RKO (cell line): ENCODE data around the gene UNC5CL.

Experiments
- DNase-seq: peaks from one replicate; pipeline ENCODE4 v3.0.0-alpha.2; 2016; ENCODE audit warnings: low spot score

The UNC5CL gene

GRCh38 chr6:41063884-41064285 lies 24.9 kb upstream of the UNC5CL start:
- DNase-seq: no peak

- DNase-seq: no peak
Measured at GRCh38 chr6:41062056-41062455, 23.0 kb upstream of the UNC5CL start.

DNA sequence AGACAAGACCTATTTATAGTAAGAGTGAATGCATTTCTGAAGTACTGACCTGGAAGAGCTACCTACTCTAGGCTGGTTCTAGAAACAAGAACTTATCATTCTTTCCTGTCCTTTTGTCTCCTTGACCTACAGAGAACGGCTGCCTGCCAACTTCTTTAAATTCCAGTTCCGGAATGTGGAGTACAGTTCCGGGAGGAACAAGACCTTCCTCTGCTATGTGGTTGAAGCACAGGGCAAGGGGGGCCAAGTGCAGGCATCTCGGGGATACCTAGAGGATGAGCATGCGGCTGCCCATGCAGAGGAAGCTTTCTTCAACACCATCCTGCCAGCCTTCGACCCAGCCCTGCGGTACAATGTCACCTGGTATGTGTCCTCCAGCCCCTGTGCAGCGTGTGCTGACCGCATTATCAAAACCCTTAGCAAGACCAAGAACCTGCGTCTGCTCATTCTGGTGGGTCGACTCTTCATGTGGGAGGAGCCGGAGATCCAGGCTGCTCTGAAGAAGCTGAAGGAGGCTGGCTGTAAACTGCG lies 22.2 kb upstream of the UNC5CL start:
- DNase-seq: no peak

- no peak for DNase-seq
Measured at GRCh38 chr6:41059556-41059955, 20.5 kb upstream of the UNC5CL start.

DNA sequence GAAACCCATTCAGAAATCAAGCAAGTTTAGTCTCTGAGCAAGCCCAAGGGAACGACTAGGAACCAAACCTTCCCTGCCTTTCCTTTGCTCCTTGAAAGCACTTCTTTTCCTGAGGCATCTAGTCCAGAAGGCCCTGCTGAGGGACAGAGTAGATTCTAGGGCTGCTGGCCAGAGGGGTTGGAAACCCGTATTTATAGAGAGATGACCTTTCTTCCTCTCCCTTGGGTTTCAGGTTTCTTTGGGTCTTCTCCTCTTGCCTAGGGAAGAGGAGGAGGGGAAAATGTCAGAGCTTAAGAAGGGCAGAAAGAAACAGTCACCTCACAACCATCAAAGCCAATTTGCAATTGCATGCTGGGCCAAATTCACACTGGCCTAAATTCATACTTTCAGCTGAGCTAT lies 19.8 kb upstream of the UNC5CL start:
- DNase-seq: no peak

DNA sequence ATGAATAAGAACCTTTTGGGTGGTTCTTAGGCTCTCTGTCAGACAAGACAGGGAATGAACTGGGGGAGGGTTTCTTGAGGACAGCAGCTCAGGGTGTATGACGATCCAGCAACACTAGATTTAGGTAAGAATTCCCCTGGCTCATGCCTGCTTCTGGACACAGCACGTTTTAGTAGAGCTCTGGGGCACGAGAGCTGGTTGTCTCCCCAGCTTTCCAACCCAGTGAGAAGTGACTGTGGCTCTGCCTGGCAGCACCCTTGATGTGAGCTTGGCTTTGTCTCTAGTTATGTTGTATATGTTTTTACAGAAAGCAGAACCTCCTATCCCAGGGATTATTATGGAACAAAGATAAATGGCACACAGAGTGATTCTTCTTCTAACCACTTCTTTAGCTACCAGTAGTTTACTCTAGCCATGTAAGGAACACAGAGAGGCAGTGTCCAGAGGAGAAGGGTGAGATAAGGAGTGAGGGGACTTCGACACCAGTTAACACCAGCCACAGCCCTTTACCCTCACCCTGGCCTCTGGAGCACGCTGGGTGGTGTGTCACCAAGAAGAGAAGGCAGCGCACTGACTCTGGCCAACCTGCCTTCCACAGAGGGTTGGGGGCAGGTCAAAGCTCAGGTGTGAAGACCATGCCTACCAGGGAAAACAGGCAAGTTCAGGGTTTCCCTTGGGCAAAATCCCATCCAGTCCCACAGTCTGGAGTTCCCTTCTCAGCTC lies 17.9 kb upstream of the UNC5CL start:
- no peak for DNase-seq

GRCh38 chr6:41055149-41055548 lies 16.1 kb upstream of the UNC5CL start:
- no peak for DNase-seq

- DNase-seq: no peak
Measured at GRCh38 chr6:41054511-41054910, 15.5 kb upstream of the UNC5CL start.

GRCh38 chr6:41053041-41053440 lies 14.0 kb upstream of the UNC5CL start, which contains the start of gene APOBEC2:
TSS of gene APOBEC2 (plus strand) at chr6:41053202. CDS start at chr6:41053348, 146 bp downstream.
- DNase-seq: no peak

DNA sequence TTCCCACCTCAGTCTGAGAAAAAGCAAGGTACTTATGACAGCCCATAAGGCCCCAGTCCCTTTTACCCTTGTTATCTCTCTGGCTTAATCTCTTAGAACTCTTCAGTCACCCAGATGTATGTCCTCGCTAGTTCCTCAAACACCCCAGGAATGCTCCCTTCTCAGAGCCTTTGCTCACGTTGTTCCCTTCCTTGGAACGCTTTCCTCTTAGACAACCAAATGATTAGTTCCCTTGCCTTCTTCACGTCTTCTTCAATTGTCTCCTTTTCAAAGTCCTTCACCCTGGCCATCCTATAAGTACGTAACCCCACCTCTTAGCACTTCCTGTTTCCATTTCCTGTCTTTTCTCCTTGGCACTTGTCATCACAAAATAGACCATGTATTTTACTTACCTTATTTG lies 12.9 kb upstream of the UNC5CL start:
- DNase-seq: no peak

DNA sequence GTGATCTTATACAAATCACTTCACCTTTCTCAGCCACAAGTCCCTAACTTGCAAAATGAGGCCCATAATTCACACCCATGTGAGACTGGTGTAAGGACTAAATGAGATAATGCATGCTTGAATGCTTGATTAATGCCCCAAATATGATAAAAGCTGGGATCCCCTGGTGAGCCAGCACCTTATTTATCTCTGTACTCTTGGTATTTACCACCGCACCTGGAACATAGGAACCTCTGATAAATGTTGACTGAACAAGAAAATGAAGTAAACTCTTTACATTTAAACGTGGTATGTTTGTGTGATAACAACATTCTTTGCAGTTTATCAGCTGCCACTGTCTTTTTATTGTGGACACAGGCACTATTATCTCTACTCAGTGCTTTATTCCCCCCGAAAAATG lies 11.5 kb upstream of the UNC5CL start:
- no peak for DNase-seq

- DNase-seq: no peak
Measured at GRCh38 chr6:41049955-41050354, 10.9 kb upstream of the UNC5CL start.

GRCh38 chr6:41049521-41049920 lies 10.5 kb upstream of the UNC5CL start:
- DNase-seq: no peak

DNA sequence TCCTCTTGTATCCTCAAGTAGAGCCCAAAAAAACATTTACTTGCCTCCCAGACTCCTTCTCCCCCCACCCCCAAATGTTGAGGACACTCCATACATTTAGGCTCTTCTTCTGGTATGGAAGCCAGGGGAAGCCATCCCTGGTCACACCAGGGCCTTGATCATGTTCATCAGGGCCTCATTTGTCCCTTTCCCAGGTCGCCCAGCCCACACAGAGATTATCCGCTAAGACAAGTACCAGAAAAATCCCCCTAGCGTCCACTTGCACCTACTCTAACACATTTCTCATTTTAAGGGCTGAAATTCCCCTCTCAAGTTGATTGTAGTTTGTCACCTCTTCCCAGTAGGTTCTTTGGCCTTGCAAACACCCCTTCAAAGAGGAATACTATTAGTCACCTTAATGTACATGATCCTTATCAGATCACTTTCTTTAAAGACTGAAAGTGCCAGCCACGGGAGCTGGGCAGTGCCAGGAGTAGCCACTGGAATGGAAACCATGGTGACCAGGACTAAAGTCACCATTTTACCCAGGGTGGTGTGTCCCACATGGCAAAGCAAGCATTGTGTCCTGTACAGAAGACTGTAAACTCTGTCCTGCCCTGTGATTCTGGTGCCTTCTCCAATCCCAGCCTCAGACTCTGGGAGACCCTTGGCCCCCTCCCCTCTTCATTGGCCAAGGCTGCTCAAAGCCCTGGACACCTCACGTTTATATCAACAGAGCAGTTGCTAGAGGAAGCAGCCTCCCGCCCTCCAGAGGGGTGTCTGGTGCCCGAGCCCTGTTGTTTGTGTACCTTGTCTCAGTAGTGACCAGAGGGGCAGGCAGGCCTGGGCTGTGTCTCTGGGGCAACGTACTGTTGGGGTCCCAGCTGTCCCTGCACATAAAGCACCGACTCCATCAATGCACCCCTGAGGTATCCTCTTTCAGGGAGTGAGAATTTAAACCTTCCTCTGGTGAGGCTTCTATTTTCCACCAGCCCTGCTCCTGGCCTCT lies 9.0 kb upstream of the UNC5CL start:
- no peak for DNase-seq

GRCh38 chr6:41047306-41047705 lies 8.3 kb upstream of the UNC5CL start:
- DNase-seq: no peak

DNA sequence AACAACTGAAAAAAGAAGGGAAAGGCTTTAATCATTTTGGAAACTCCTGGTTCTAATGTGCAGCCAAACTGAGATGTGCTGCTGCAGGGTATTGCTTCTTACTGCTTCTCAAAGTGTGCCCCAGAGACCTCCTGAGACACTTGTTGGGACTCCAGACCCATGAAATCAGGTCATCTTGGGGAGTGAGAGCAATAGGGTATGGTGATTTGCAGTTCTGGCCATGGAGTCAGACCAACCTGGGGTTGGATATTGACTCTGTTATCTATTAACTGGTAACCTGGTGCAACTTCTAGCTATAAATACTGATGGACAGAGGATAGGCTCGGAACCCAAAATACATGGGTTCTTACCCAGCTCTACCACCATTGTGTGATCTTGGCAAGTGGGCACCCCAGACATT lies 7.1 kb upstream of the UNC5CL start:
- no peak for DNase-seq

DNA sequence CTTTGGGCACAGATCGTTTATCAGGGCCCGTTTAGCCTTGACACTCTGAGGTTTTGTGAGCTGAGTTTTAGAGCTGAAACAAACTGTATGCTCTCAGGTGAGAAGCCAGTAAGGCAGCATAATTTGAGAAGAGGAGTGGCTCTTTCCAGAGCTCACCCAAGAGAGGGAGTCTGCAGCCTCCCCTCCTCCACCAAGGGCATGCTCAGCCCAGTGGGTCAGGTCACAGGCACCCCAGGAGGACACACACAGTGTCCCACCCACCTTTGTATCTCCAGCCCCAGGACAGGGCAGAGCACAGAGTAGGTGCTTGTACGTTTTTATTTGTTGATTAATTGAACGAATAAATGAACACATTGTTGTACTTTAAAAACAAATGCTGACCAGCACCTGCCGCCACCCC lies 6.6 kb upstream of the UNC5CL start:
- DNase-seq: no peak

DNA sequence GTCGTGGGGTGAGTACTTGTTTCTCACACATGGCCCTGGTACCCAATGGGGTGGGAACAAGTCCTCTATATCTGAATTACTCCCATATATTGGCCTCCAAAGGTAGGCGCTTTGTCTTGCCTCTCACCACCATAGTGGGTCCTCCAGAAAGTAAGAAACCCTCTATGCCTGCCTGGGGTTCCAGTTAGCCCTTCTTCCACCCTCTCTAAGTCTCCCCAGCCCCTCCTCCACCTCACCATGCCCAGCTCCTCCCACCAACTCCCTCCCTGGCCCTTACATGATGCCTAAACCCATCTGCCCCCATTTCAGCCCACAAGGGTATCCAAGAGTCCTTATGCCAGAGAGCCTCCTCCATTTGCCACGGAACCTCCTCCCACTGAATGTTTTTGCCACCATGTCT lies 4.1 kb upstream of the UNC5CL start:
- DNase-seq: no peak

- no peak for DNase-seq
Measured at GRCh38 chr6:41042226-41043055, 3.4 kb upstream of the UNC5CL start, which contains the start of gene TSPO2. TSS of gene TSPO2 (plus strand) at chr6:41042467. CDS start at chr6:41042986, 519 bp downstream.

DNA sequence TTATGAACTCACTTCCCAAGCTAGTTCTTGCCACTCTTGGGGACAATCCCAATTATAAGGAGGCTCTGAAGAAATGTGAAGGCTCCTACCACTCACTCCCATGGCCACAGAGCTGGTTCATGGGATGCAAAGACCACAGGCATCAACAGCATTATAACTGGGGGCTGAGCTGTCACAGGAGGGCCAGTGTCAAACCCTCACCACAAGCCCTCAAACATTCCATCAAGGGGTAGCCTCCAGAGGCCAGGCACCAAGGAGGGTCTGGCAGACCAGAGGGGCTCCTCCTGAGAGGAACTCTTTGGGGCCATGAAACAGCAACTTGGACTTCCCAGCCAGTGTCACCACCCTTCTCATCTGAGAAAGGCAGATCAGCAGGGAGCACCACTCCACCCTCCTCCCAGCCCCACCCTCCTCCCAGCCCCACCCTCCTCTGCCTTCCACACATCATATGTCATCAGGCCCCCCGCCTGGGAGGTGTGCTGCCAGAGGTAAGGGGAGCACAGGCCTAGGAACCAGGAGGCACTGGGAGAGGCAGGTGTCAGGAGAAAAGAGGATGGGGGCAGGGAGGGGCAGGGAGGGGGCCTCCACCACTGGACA lies 2.0 kb upstream of the UNC5CL start:
- DNase-seq: no peak
